ENCODE measurements around the gene PASD1. TPM values are rescaled to one million over a fixed set of nuclear protein-coding genes. Genes with fewer than 3 reads are reported as not detected.

PASD1 gene
- total RNA-seq, 1 donor from 2014 or later = not detected

GRCh38 chrX:151697522-151697921, 134.0 kb downstream of the PASD1 start:
- intact Hi-C loops (cut with micrococcal nuclease) = no loop called here
- Mint-ChIP-seq H3K36me3 (ENCODE audit: low read depth) (no peaks in the 10 kb centered on the region), H3K4me1 (no peaks in the 10 kb centered on the region), H3K27me3 (peaks cover 11% of the 10 kb centered on the region), H3K4me3 (no peak overlapping the region), H3K9me3 (no peaks in the 10 kb centered on the region), H3K27ac (no peak overlapping the region)
- CTCF ChIA-PET = no interaction called here
- TF ChIP-seq CTCF (IDR thresholded peaks at IDR 0.05) = no peak
- ATAC-seq (ENCODE audit: low read depth) = no peak
- no peak for DNase-seq
- POLR2A ChIA-PET = no interaction called here

- no peak overlapping the region for H3K27ac Mint-ChIP-seq
- ChIA-PET POLR2A (no interaction called here), CTCF (no interaction called here)
- TF ChIP-seq CTCF (IDR thresholded peaks at IDR 0.05) = no peak
- H3K27me3 Mint-ChIP-seq = peaks cover 7% of the 10 kb centered on the region
- intact Hi-C loops (cut with micrococcal nuclease) = no loop called here
- DNase-seq (no peak), ATAC-seq (ENCODE audit: low read depth) (no peak)
- H3K9me3 Mint-ChIP-seq = no peaks in the 10 kb centered on the region
- H3K4me3 Mint-ChIP-seq = no peak overlapping the region
- no peaks in the 10 kb centered on the region for H3K4me1 Mint-ChIP-seq
- H3K36me3 Mint-ChIP-seq (ENCODE audit: low read depth) = no peaks in the 10 kb centered on the region
Observed at GRCh38 chrX:151698485-151698884, 135.0 kb downstream of the PASD1 start.

GRCh38 chrX:151699746-151700145, 136.3 kb downstream of the PASD1 start:
- H3K9me3 Mint-ChIP-seq = no peaks in the 10 kb centered on the region
- H3K27ac Mint-ChIP-seq = no peak overlapping the region
- ATAC-seq (ENCODE audit: low read depth) (no peak), DNase-seq (no peak)
- no peak overlapping the region for H3K4me3 Mint-ChIP-seq
- H3K4me1 Mint-ChIP-seq = no peaks in the 10 kb centered on the region
- no peaks in the 10 kb centered on the region for H3K36me3 Mint-ChIP-seq (ENCODE audit: low read depth)
- no peak for TF ChIP-seq CTCF (IDR thresholded peaks at IDR 0.05)
- intact Hi-C loops (cut with micrococcal nuclease) = no loop called here
- peaks cover 4% of the 10 kb centered on the region for H3K27me3 Mint-ChIP-seq
- POLR2A ChIA-PET = no interaction called here
- CTCF ChIA-PET = no interaction called here

- CTCF ChIA-PET = no interaction called here
- Mint-ChIP-seq H3K9me3 (no peaks in the 10 kb centered on the region), H3K4me1 (no peaks in the 10 kb centered on the region), H3K27ac (no peak overlapping the region), H3K27me3 (peaks cover 2% of the 10 kb centered on the region), H3K4me3 (no peak overlapping the region), H3K36me3 (ENCODE audit: low read depth) (no peaks in the 10 kb centered on the region)
- intact Hi-C loops (cut with micrococcal nuclease) = no loop called here
- POLR2A ChIA-PET = no interaction called here
- TF ChIP-seq CTCF (IDR thresholded peaks at IDR 0.05) = no peak
- no peak for ATAC-seq (ENCODE audit: low read depth)
- DNase-seq = no peak
Observed at GRCh38 chrX:151700581-151700980, 137.1 kb downstream of the PASD1 start.

- ChIA-PET POLR2A (no interaction called here), CTCF (no interaction called here)
- no peak for TF ChIP-seq CTCF (IDR thresholded peaks at IDR 0.05)
- ATAC-seq (ENCODE audit: low read depth) (no peak), DNase-seq (no peak)
- no peak overlapping the region for H3K4me3 Mint-ChIP-seq
- no peaks in the 10 kb centered on the region for H3K9me3 Mint-ChIP-seq
- no peaks in the 10 kb centered on the region for H3K4me1 Mint-ChIP-seq
- H3K36me3 Mint-ChIP-seq (ENCODE audit: low read depth) = no peaks in the 10 kb centered on the region
- intact Hi-C loops (cut with micrococcal nuclease) = no loop called here
- H3K27ac Mint-ChIP-seq = no peak overlapping the region
- H3K27me3 Mint-ChIP-seq = no peaks in the 10 kb centered on the region
Observed at GRCh38 chrX:151701071-151701470, 137.6 kb downstream of the PASD1 start.
